WTC11 (cell line): Measurements from ENCODE around the gene RPTOR. TPM values are rescaled to one million over a fixed set of nuclear protein-coding genes. Genes with fewer than 3 reads are reported as not detected.

Experiments
- ATAC-seq: fragments of 200-7000 bp; cut with Tn5 transposase; 2 replicates; pipeline ENCODE4 v1.10.0; 2021; ENCODE audit warnings: mild to moderate bottlenecking, moderate library complexity
- CTCF ChIA-PET: fragments of 300-600 bp; sonication (Branson Sonifier 250); formaldehyde crosslinking; loops from one replicate; lab custom pipeline; 2021; ENCODE audit warnings: antibody characterized with exemption; lab: Charles Lee
- POLR2A ChIA-PET: fragments of 350-600 bp; sonication (Branson Sonifier 250); formaldehyde crosslinking; loops from one replicate; lab custom pipeline; 2021; ENCODE audit warnings: antibody characterized with exemption; lab: Charles Lee
- DNase-seq: peaks from one replicate; pipeline ENCODE4 v3.0.0; 2021; ENCODE audit warnings: low spot score
- H3K27ac Mint-ChIP-seq: 2 replicates; pipeline ENCODE4 v1.8.0; 2021; ENCODE audit warnings: mixed read lengths
- H3K27me3 Mint-ChIP-seq: 2 replicates; pipeline ENCODE4 v1.8.0; 2021; ENCODE audit warnings: low read depth, mild to moderate bottlenecking, moderate library complexity, mixed read lengths
- H3K36me3 Mint-ChIP-seq: 2 replicates; pipeline ENCODE4 v1.8.0; 2021; ENCODE audit warnings: mixed read lengths
- H3K4me1 Mint-ChIP-seq: 2 replicates; pipeline ENCODE4 v1.8.0; 2022; ENCODE audit warnings: mixed read lengths
- H3K4me3 Mint-ChIP-seq: 2 replicates; pipeline ENCODE4 v1.8.0; 2021; ENCODE audit warnings: mild to moderate bottlenecking, moderate library complexity, mixed read lengths
- H3K9me3 Mint-ChIP-seq: 2 replicates; pipeline ENCODE4 v1.8.0; 2021; ENCODE audit warnings: mixed read lengths
- CBFB ChIP-seq: sonication (generic); formaldehyde crosslinking; IDR thresholded peaks from 2 replicates; pipeline ENCODE4 v1.8.1; 2022; ENCODE audit warnings: mild to moderate bottlenecking, low read depth, missing genetic modification reagents
- CREB1 ChIP-seq: sonication (generic); formaldehyde crosslinking; IDR thresholded peaks from 2 replicates; pipeline ENCODE4 v1.8.0; 2023; ENCODE audit warnings: mild to moderate bottlenecking, missing genetic modification reagents
- IRF1 ChIP-seq: sonication (generic); formaldehyde crosslinking; IDR thresholded peaks from 2 replicates; pipeline ENCODE4 v1.8.0; 2023; ENCODE audit warnings: missing genetic modification reagents
- KAT7 ChIP-seq: sonication (generic); formaldehyde crosslinking; IDR thresholded peaks from 2 replicates; pipeline ENCODE4 v1.8.1; 2023; ENCODE audit warnings: missing genetic modification reagents, mild to moderate bottlenecking, borderline replicate concordance
- MXD4 ChIP-seq: fragments of 250-450 bp; sonication (Bioruptor Pico); IDR thresholded peaks from 2 replicates; pipeline ENCODE4 v1.8.0; 2021; ENCODE audit warnings: mild to moderate bottlenecking, moderate library complexity, borderline replicate concordance
- NR2C2 ChIP-seq: sonication (generic); formaldehyde crosslinking; IDR thresholded peaks from 2 replicates; pipeline ENCODE4 v1.8.0; 2022; ENCODE audit warnings: mild to moderate bottlenecking, missing genetic modification reagents
- RELA ChIP-seq: sonication (generic); formaldehyde crosslinking; IDR thresholded peaks from 2 replicates; pipeline ENCODE4 v1.8.1; 2022; ENCODE audit warnings: missing genetic modification reagents, mild to moderate bottlenecking, borderline replicate concordance
- STAT6 ChIP-seq: sonication (generic); formaldehyde crosslinking; conservative IDR thresholded peaks from 2 replicates; pipeline ENCODE4 v1.8.1; 2023; ENCODE audit warnings: mild to moderate bottlenecking, low read depth, missing genetic modification reagents, moderate library complexity
- ZBTB43 ChIP-seq: sonication (generic); formaldehyde crosslinking; IDR thresholded peaks from 2 replicates; pipeline ENCODE4 v1.8.1; 2023; ENCODE audit warnings: mild to moderate bottlenecking, missing genetic modification reagents
- ZNF121 ChIP-seq: sonication (generic); formaldehyde crosslinking; IDR thresholded peaks from 2 replicates; pipeline ENCODE4 v1.8.0; 2023; ENCODE audit warnings: missing genetic modification reagents
- ZNF138 ChIP-seq: sonication (generic); formaldehyde crosslinking; conservative IDR thresholded peaks from 2 replicates; pipeline ENCODE4 v1.8.1; 2022; ENCODE audit warnings: mild to moderate bottlenecking, moderate library complexity, missing genetic modification reagents
- ZNF219 ChIP-seq: sonication (generic); formaldehyde crosslinking; IDR thresholded peaks from 2 replicates; pipeline ENCODE4 v1.8.0; 2023; ENCODE audit warnings: missing genetic modification reagents, mild to moderate bottlenecking, borderline replicate concordance
- ZNF232 ChIP-seq: sonication (generic); formaldehyde crosslinking; IDR thresholded peaks from 2 replicates; pipeline ENCODE4 v1.8.0; 2022; ENCODE audit warnings: mild to moderate bottlenecking, missing genetic modification reagents
- ZNF263 ChIP-seq: sonication (generic); formaldehyde crosslinking; IDR thresholded peaks from 2 replicates; pipeline ENCODE4 v1.8.1; 2022; ENCODE audit warnings: low read depth, mild to moderate bottlenecking, moderate library complexity, missing genetic modification reagents
- ZNF416 ChIP-seq: fragments of 250-450 bp; sonication (Bioruptor Pico); IDR thresholded peaks from 2 replicates; pipeline ENCODE4 v1.9.0; 2021; ENCODE audit warnings: mild to moderate bottlenecking, inconsistent platforms
- total RNA-seq: library from RNA; stranded (reverse); gene quantifications from 3 replicates; pipeline ENCODE4 v1.2.3, GENCODE V29; 2021
- TF ChIP-seq, protein P1 (sequence below): sonication (generic); formaldehyde crosslinking; IDR thresholded peaks from 2 replicates; pipeline ENCODE4 v1.8.1; 2022; ENCODE audit warnings: low read depth, missing genetic modification reagents, borderline replicate concordance
- TF ChIP-seq, protein P2 (sequence below): sonication (generic); formaldehyde crosslinking; IDR thresholded peaks from 2 replicates; pipeline ENCODE4 v1.8.0; 2022; ENCODE audit warnings: mild to moderate bottlenecking, missing genetic modification reagents
- TF ChIP-seq, protein P3 (sequence below): fragments of 250-450 bp; sonication (Bioruptor Pico); IDR thresholded peaks from 2 replicates; pipeline ENCODE4 v1.9.0; 2021; ENCODE audit warnings: mild to moderate bottlenecking

Gene RPTOR
- total RNA-seq, 1 experiment from 2014 or later, result 41.0 TPM

- H3K4me3 Mint-ChIP-seq, result no peak overlapping the region
- no peaks in the 10 kb centered on the region for H3K27me3 Mint-ChIP-seq
- H3K9me3 Mint-ChIP-seq, result no peaks in the 10 kb centered on the region
- H3K27ac Mint-ChIP-seq, result peak overlapping the region; percentile 52
- H3K4me1 Mint-ChIP-seq, result peaks cover 39% of the 10 kb centered on the region
- ATAC-seq, result peak; percentile 25; the same call in 1 of the 2 replicates
- TF ChIP-seq ZNF121 (CRISPR knock-in tag) (no peak), ZNF219 (CRISPR knock-in tag) (no peak), IRF1 (CRISPR knock-in tag) (no peak)
- TF ChIP-seq, protein P1, sequence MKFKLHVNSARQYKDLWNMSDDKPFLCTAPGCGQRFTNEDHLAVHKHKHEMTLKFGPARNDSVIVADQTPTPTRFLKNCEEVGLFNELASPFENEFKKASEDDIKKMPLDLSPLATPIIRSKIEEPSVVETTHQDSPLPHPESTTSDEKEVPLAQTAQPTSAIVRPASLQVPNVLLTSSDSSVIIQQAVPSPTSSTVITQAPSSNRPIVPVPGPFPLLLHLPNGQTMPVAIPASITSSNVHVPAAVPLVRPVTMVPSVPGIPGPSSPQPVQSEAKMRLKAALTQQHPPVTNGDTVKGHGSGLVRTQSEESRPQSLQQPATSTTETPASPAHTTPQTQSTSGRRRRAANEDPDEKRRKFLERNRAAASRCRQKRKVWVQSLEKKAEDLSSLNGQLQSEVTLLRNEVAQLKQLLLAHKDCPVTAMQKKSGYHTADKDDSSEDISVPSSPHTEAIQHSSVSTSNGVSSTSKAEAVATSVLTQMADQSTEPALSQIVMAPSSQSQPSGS (CRISPR knock-in tag), result no peak
- TF ChIP-seq, all 79 proteins: peak for 0
- CTCF ChIA-PET, result interaction anchor here (0.6 to 3.0 kb wide), 13 partner anchors 13 to 338 kb away, joined by 3 to 34 read pairs (median 3); no protein-coding TSS in a partner anchor
- no peak for DNase-seq
- H3K36me3 Mint-ChIP-seq, result no peaks in the 10 kb centered on the region
- POLR2A ChIA-PET, result no interaction called here
Measured at GRCh38 chr17:80650751-80651518, 106.3 kb downstream of the RPTOR start.

- no peak for DNase-seq
- CTCF ChIA-PET, result no interaction called here
- Mint-ChIP-seq H3K9me3 (no peaks in the 10 kb centered on the region), H3K27me3 (no peaks in the 10 kb centered on the region), H3K4me3 (no peak overlapping the region), H3K27ac (no peak overlapping the region), H3K4me1 (peaks cover 30% of the 10 kb centered on the region), H3K36me3 (no peaks in the 10 kb centered on the region)
- ATAC-seq, result no peak
- POLR2A ChIA-PET, result no interaction called here
- TF ChIP-seq, protein P2, sequence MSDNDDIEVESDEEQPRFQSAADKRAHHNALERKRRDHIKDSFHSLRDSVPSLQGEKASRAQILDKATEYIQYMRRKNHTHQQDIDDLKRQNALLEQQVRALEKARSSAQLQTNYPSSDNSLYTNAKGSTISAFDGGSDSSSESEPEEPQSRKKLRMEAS, result no peak
- TF ChIP-seq ZBTB43 (CRISPR knock-in tag) (no peak), KAT7 (no peak), CREB1 (no peak), ZNF263 (CRISPR knock-in tag) (no peak), RELA (CRISPR knock-in tag) (no peak), CBFB (CRISPR knock-in tag) (no peak), NR2C2 (no peak), ZNF138 (CRISPR knock-in tag) (no peak), MXD4 (CRISPR knock-in tag) (no peak), ZNF232 (CRISPR knock-in tag) (no peak), ZNF416 (no peak), STAT6 (no peak)
- TF ChIP-seq, protein P3, sequence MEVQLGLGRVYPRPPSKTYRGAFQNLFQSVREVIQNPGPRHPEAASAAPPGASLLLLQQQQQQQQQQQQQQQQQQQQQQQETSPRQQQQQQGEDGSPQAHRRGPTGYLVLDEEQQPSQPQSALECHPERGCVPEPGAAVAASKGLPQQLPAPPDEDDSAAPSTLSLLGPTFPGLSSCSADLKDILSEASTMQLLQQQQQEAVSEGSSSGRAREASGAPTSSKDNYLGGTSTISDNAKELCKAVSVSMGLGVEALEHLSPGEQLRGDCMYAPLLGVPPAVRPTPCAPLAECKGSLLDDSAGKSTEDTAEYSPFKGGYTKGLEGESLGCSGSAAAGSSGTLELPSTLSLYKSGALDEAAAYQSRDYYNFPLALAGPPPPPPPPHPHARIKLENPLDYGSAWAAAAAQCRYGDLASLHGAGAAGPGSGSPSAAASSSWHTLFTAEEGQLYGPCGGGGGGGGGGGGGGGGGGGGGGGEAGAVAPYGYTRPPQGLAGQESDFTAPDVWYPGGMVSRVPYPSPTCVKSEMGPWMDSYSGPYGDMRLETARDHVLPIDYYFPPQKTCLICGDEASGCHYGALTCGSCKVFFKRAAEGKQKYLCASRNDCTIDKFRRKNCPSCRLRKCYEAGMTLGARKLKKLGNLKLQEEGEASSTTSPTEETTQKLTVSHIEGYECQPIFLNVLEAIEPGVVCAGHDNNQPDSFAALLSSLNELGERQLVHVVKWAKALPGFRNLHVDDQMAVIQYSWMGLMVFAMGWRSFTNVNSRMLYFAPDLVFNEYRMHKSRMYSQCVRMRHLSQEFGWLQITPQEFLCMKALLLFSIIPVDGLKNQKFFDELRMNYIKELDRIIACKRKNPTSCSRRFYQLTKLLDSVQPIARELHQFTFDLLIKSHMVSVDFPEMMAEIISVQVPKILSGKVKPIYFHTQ (CRISPR knock-in tag), result no peak
- TF ChIP-seq, protein P1 (CRISPR knock-in tag), result no peak
Measured at GRCh38 chr17:80652756-80653330, 108.2 kb downstream of the RPTOR start.
